Caco-2 (cell line): ENCODE results near the gene BNIP1. TPM values are rescaled to one million over a fixed set of nuclear protein-coding genes. Genes with fewer than 3 reads are reported as not detected.

Experiments
- BruUV-seq: library from RNA; stranded (reverse); fragments of 400-500 nt; replicated peaks from 2 replicates; lab custom pipeline; 2021; lab: Mats Ljungman, UMichigan
- CTCF ChIA-PET: fragments of 300-600 bp; sonication (Branson Sonifier 250); formaldehyde crosslinking; loops from one replicate; lab custom pipeline; 2022; ENCODE audit warnings: antibody characterized with exemption; lab: Charles Lee
- POLR2A ChIA-PET: fragments of 300-600 bp; sonication (Branson Sonifier 250); formaldehyde crosslinking; loops from one replicate; lab custom pipeline; 2022; ENCODE audit warnings: antibody characterized with exemption; lab: Charles Lee
- DNase-seq, 2 experiments: peaks; one replicate each; pipeline versions ENCODE4 v3.0.0 to v3.0.0-alpha.2; 2020 to 2022
- H3K27me3 ChIP-seq: replicated peaks from 2 replicates; pipeline ENCODE4 v1.6.0; 2011; ENCODE audit warnings: low read length; ENCODE audit not compliant: control insufficient read depth, insufficient read depth
- H3K36me3 ChIP-seq: 2 replicates; pipeline ENCODE4 v1.5.1; 2011; ENCODE audit warnings: low read length; ENCODE audit not compliant: control insufficient read depth, insufficient read depth
- H3K4me1 ChIP-seq: fragments of 250-450 bp; sonication (Bioruptor Pico); 2 replicates; pipeline ENCODE4 v1.5.1; 2020; ENCODE audit warnings: mild to moderate bottlenecking
- H3K4me3 ChIP-seq: 2 replicates; pipeline ENCODE4 v1.5.1; 2011; ENCODE audit warnings: low read depth, mild to moderate bottlenecking, control low read depth, low read length
- H3K9me3 ChIP-seq: fragments of 250-450 bp; sonication (Bioruptor Pico); 2 replicates; pipeline ENCODE4 v1.5.1; 2020; ENCODE audit warnings: mild to moderate bottlenecking, moderate library complexity
- H3K27ac Mint-ChIP-seq: one replicate; pipeline ENCODE4 v1.8.0; 2022; ENCODE audit warnings: mixed read lengths; ENCODE audit not compliant: unreplicated experiment
- H3K27me3 Mint-ChIP-seq: one replicate; pipeline ENCODE4 v1.8.0; 2022; ENCODE audit warnings: mixed read lengths; ENCODE audit not compliant: insufficient read depth, unreplicated experiment
- H3K36me3 Mint-ChIP-seq: one replicate; pipeline ENCODE4 v1.8.0; 2022; ENCODE audit warnings: mild to moderate bottlenecking, mixed read lengths; ENCODE audit not compliant: insufficient read depth, unreplicated experiment
- H3K4me1 Mint-ChIP-seq: one replicate; pipeline ENCODE4 v1.8.0; 2022; ENCODE audit warnings: low read depth, mixed read lengths; ENCODE audit not compliant: unreplicated experiment
- H3K4me3 Mint-ChIP-seq: one replicate; pipeline ENCODE4 v1.8.0; 2022; ENCODE audit warnings: mild to moderate bottlenecking, moderate library complexity, mixed read lengths; ENCODE audit not compliant: unreplicated experiment
- H3K9me3 Mint-ChIP-seq: one replicate; pipeline ENCODE4 v1.8.0; 2022; ENCODE audit warnings: mixed read lengths; ENCODE audit not compliant: unreplicated experiment
- CTCF ChIP-seq, 2 experiments: fragments of 200-600 bp in 1 of 2; IDR thresholded peaks; 1 replicate in 1 of 2; 2 replicates in 1 of 2; pipeline versions ENCODE4 v1.5.1 to v1.8.0; 2011 to 2022; ENCODE audit warnings: antibody characterized with exemption in 1 of 2, control low read depth in 1 of 2, inconsistent platforms in 1 of 2, low read depth in 1 of 2, low read length in 1 of 2, mild to moderate bottlenecking in 1 of 2, moderate library complexity in 1 of 2; ENCODE audit not compliant: insufficient read depth in 1 of 2, severe bottlenecking in 1 of 2, unreplicated experiment in 1 of 2
- intact Hi-C: fragments of 100-400 bp; cut with micrococcal nuclease; formaldehyde crosslinking; loops from one replicate; pipeline ENCODE4 v1.10.0; 2022; ENCODE audit not compliant: unreplicated experiment
- total RNA-seq: library from RNA; stranded (reverse); gene quantifications from 2 replicates; pipeline ENCODE4 v1.2.3, GENCODE V29; 2022

Gene BNIP1
- total RNA-seq, 1 experiment from 2014 or later: 13.9 TPM

- intact Hi-C loops: no loop called here
- no peak for DNase-seq
- ChIA-PET CTCF (no interaction called here), POLR2A (no interaction called here)
- H3K27ac Mint-ChIP-seq: no peak overlapping the region
- H3K36me3 Mint-ChIP-seq: no peaks in the 10 kb centered on the region
- no peaks in the 10 kb centered on the region for H3K4me1 ChIP-seq
- peaks cover 17% of the 10 kb centered on the region for H3K27me3 Mint-ChIP-seq
- peaks cover 11% of the 10 kb centered on the region for H3K9me3 Mint-ChIP-seq
- H3K4me1 Mint-ChIP-seq: no peaks in the 10 kb centered on the region
- no peak overlapping the region for H3K4me3 ChIP-seq
- no peaks in the 10 kb centered on the region for H3K27me3 ChIP-seq
- BruUV-seq: no TSS peak
- TF ChIP-seq CTCF (IDR thresholded peaks at IDR 0.05; ENCODE audit: insufficient read depth in 1 of 2, low read depth in 1 of 2, low read length in 1 of 2, severe bottlenecking in 1 of 2, unreplicated experiment in 1 of 2): no peak
- H3K9me3 ChIP-seq: no peaks in the 10 kb centered on the region
- no peaks in the 10 kb centered on the region for H3K36me3 ChIP-seq
- no peak overlapping the region for H3K4me3 Mint-ChIP-seq
Measured at GRCh38 chr5:173210877-173211276, 66.5 kb downstream of the BNIP1 start.

DNA sequence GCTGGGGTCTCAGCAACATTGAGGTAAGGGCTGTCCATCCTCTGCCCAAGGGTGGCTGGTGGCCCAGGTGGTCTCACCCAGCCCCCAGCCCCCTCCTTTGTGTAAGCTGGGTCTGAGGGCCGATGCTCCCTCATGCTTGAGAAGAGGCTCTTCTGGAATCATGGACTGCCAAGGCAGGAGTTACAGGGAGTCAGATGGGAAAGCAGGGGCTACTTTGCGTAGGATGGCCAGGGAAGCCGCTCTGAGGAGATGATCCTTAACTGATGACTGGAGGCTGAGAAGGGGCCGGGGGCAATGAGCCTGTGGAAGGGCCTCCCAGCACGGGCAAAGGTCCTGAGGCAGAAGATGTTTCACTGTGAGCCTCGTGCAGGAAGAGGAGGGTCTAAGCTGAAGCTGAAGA, 67.0 kb downstream of the BNIP1 start:
- no TSS peak for BruUV-seq
- TF ChIP-seq CTCF (IDR thresholded peaks at IDR 0.05; ENCODE audit: insufficient read depth in 1 of 2, low read depth in 1 of 2, low read length in 1 of 2, severe bottlenecking in 1 of 2, unreplicated experiment in 1 of 2): no peak
- ChIA-PET POLR2A (no interaction called here), CTCF (no interaction called here)
- Histone ChIP-seq H3K4me1 (no peaks in the 10 kb centered on the region), H3K36me3 (no peaks in the 10 kb centered on the region), H3K27me3 (no peaks in the 10 kb centered on the region), H3K9me3 (no peaks in the 10 kb centered on the region), H3K4me3 (no peak overlapping the region)
- Mint-ChIP-seq H3K4me1 (no peaks in the 10 kb centered on the region), H3K4me3 (no peak overlapping the region), H3K27me3 (peaks cover 20% of the 10 kb centered on the region), H3K27ac (no peak overlapping the region), H3K36me3 (no peaks in the 10 kb centered on the region), H3K9me3 (peaks cover 11% of the 10 kb centered on the region)
- intact Hi-C loops: no loop called here
- no peak for DNase-seq

GRCh38 chr5:173213236-173213933, 69.1 kb downstream of the BNIP1 start:
- no peak for DNase-seq
- Histone ChIP-seq H3K9me3 (no peaks in the 10 kb centered on the region), H3K36me3 (no peaks in the 10 kb centered on the region), H3K4me3 (no peak overlapping the region), H3K27me3 (no peaks in the 10 kb centered on the region), H3K4me1 (no peaks in the 10 kb centered on the region)
- POLR2A ChIA-PET: no interaction called here
- no peak overlapping the region for H3K4me3 Mint-ChIP-seq
- BruUV-seq: no TSS peak
- no peaks in the 10 kb centered on the region for H3K4me1 Mint-ChIP-seq
- TF ChIP-seq CTCF (IDR thresholded peaks at IDR 0.05; ENCODE audit: insufficient read depth in 1 of 2, low read depth in 1 of 2, low read length in 1 of 2, severe bottlenecking in 1 of 2, unreplicated experiment in 1 of 2): no peak
- no peaks in the 10 kb centered on the region for H3K36me3 Mint-ChIP-seq
- peaks cover 25% of the 10 kb centered on the region for H3K27me3 Mint-ChIP-seq
- CTCF ChIA-PET: no interaction called here
- H3K9me3 Mint-ChIP-seq: peaks cover 11% of the 10 kb centered on the region
- intact Hi-C loops: no loop called here
- H3K27ac Mint-ChIP-seq: no peak overlapping the region

Other genes starting within 250 kb of the BNIP1 start
- 42.1 and 43.8 TPM in 2 replicates for gene RPL26L1, start 185.1 kb upstream of the BNIP1 start, total RNA-seq
- 205 and 216 TPM in 2 replicates for gene ATP6V0E1, start 160.8 kb upstream of the BNIP1 start, total RNA-seq
- 12.3 and 12.6 TPM in 2 replicates for gene CREBRF, start 88.2 kb upstream of the BNIP1 start, total RNA-seq
- not detected in 2 replicates for gene NKX2-5, start 90.7 kb downstream of the BNIP1 start, total RNA-seq
- 190 and 224 TPM in 2 replicates for gene STC2, start 183.9 kb downstream of the BNIP1 start, total RNA-seq